K562 (cell line): ENCODE data around the gene PDE2A. TPM values are rescaled to one million over a fixed set of nuclear protein-coding genes. Genes with fewer than 3 reads are reported as not detected.

Experiments
- ATAC-seq: fragments of 200-7000 bp; cut with Tn5 transposase; 3 replicates; pipeline ENCODE4 v1.9.1; 2020; ENCODE audit warnings: moderate library complexity
- BruUV-seq: library from RNA; stranded (reverse); fragments of 400-500 nt; replicated peaks from 2 replicates; lab custom pipeline; 2021; lab: Mats Ljungman, UMichigan
- CTCF ChIA-PET: fragments of 300-600 bp; formaldehyde crosslinking; extraction: SDS; loops from one replicate; lab custom pipeline; 2021; ENCODE audit warnings: low intra/inter-chr PET ratio; lab: Yijun Ruan, JAX
- POLR2A ChIA-PET: fragments of 300-600, 350-650 bp; sonication (Branson Sonifier 250); formaldehyde crosslinking; extraction: SDS; loops from one replicate; lab custom pipeline; 2021; ENCODE audit warnings: antibody characterized with exemption, inconsistent platforms; lab: Yijun Ruan, JAX
- DNase-seq, 4 experiments: peaks; one replicate each; pipeline versions ENCODE4 v3.0.0 to v3.0.0-alpha.2; 2011 to 2018; ENCODE audit warnings: low spot score in 3 of 4, mixed read lengths in 3 of 4; ENCODE audit errors: extremely low read depth in 1 of 4
- FAIRE-seq: peaks from 2 replicates; lab custom pipeline; 2011; peaks lifted over from hg19 to GRCh38; lab: Jason Lieb, UNC
- H2AFZ ChIP-seq: 2 replicates; pipeline ENCODE4 v1.6.0; 2011; ENCODE audit warnings: low read depth, low read length, control low read depth, inconsistent platforms
- H3K27ac ChIP-seq: fragments of 200-600 bp; 3 replicates; pipeline ENCODE4 v1.8.0; 2011; ENCODE audit warnings: low read depth, mild to moderate bottlenecking, control low read depth, inconsistent platforms, low read length, moderate library complexity, mixed read lengths; ENCODE audit errors: extremely low read depth
- H3K27me3 ChIP-seq, 2 experiments: fragments of 300-600 bp in 1 of 2; 2 replicates in 1 of 2; 3 replicates in 1 of 2; pipeline versions ENCODE4 v1.6.0 to v1.8.0; 2011; ENCODE audit warnings: inconsistent platforms in 2 of 2, low read length in 2 of 2, mild to moderate bottlenecking in 1 of 2, mixed read lengths in 1 of 2, moderate library complexity in 1 of 2; ENCODE audit not compliant: control insufficient read depth in 2 of 2, insufficient read depth in 2 of 2
- H3K36me3 ChIP-seq: fragments of 300-600 bp; 3 replicates; pipeline ENCODE4 v1.8.0; 2011; ENCODE audit warnings: mild to moderate bottlenecking, low read length, inconsistent platforms; ENCODE audit not compliant: control insufficient read depth, insufficient read depth
- H3K4me1 ChIP-seq, 2 experiments: fragments of 200-600 bp in 1 of 2; replicated peaks in 1 of 2; 2 replicates in 1 of 2; 3 replicates in 1 of 2; pipeline versions ENCODE4 v1.5.1 to v1.8.0; 2011; ENCODE audit warnings: inconsistent platforms in 2 of 2, low read length in 2 of 2, mild to moderate bottlenecking in 1 of 2, mixed read lengths in 1 of 2, moderate library complexity in 1 of 2; ENCODE audit not compliant: control insufficient read depth in 2 of 2, insufficient read depth in 2 of 2
- H3K4me2 ChIP-seq: 2 replicates; pipeline ENCODE4 v1.6.1; 2011; ENCODE audit warnings: low read length, control low read depth, inconsistent platforms, mixed read lengths; ENCODE audit not compliant: insufficient read depth
- H3K4me3 ChIP-seq: fragments of 200-600 bp; sonication (generic), shearing (Covaris generic); 2 replicates; pipeline ENCODE4 v1.5.1; 2016; ENCODE audit warnings: control low read depth, inconsistent platforms
- H3K79me2 ChIP-seq: fragments of 200-600 bp; 3 replicates; pipeline ENCODE4 v1.8.0; 2011; ENCODE audit warnings: low read length, inconsistent platforms; ENCODE audit not compliant: control insufficient read depth, insufficient read depth
- H3K9ac ChIP-seq, 2 experiments: 2 replicates each; pipeline versions ENCODE4 v1.6.0 to v1.6.1; 2011; ENCODE audit warnings: low read depth in 2 of 2, low read length in 2 of 2, control low read depth in 1 of 2, inconsistent platforms in 1 of 2, mild to moderate bottlenecking in 1 of 2, mixed read lengths in 1 of 2; ENCODE audit not compliant: insufficient read depth in 1 of 2
- H3K9me1 ChIP-seq: one replicate; pipeline ENCODE4 v1.6.0; 2011; ENCODE audit warnings: inconsistent platforms, mild to moderate bottlenecking, low read length, moderate library complexity; ENCODE audit not compliant: control insufficient read depth, insufficient read depth
- H3K9me3 ChIP-seq: replicated peaks from 2 replicates; pipeline ENCODE4 v1.5.1; 2011; ENCODE audit warnings: low read depth, low read length, inconsistent platforms; ENCODE audit not compliant: control insufficient read depth, insufficient read depth
- H4K20me1 ChIP-seq: replicated peaks from 2 replicates; pipeline ENCODE4 v1.6.1; 2011; ENCODE audit warnings: low read length, inconsistent platforms, mixed read lengths; ENCODE audit not compliant: control insufficient read depth, insufficient read depth
- BCLAF1 ChIP-seq, 2 experiments: fragments of 450-650 bp in 1 of 2; IDR thresholded peaks; 2 replicates each; pipeline ENCODE4 v1.6.1; 2011 to 2017; ENCODE audit warnings: low read depth in 2 of 2, antibody characterized with exemption in 1 of 2, borderline replicate concordance in 1 of 2, low read length in 1 of 2, mild to moderate bottlenecking in 1 of 2, mixed read lengths in 1 of 2; ENCODE audit not compliant: control insufficient read depth in 1 of 2
- ESRRA ChIP-seq: fragments of 450-650 bp; IDR thresholded peaks from 2 replicates; pipeline ENCODE4 v1.6.1; 2014; ENCODE audit warnings: low read depth, mild to moderate bottlenecking, moderate library complexity, borderline replicate concordance
- NFIC ChIP-seq: fragments of 450-650 bp; IDR thresholded peaks from 2 replicates; pipeline ENCODE4 v1.6.1; 2017; ENCODE audit warnings: mild to moderate bottlenecking, inconsistent platforms
- ZKSCAN1 ChIP-seq: fragments of 150-350 bp; IDR thresholded peaks from 2 replicates; pipeline ENCODE4 v1.6.1; 2016; ENCODE audit warnings: low read depth, low read length
- ZNF79 ChIP-seq: fragments of 250-450 bp; sonication (Bioruptor Pico); IDR thresholded peaks from 2 replicates; pipeline ENCODE4 v1.4.0; 2020; ENCODE audit warnings: low read depth, mild to moderate bottlenecking, moderate library complexity
- WGBS: fragments of 100-300 bp; shearing (Covaris generic); methylation state at CpG from one replicate; pipeline ENCODE4 v1.1.6; 2016; ENCODE audit warnings: low coverage, mixed read lengths; ENCODE audit not compliant: insufficient coverage; ENCODE audit errors: missing lambda C conversion rate; 5-methylcytosine and 5-hydroxymethylcytosine counted together
- in situ Hi-C: fragments of 300-500 bp; cut with MboI; formaldehyde crosslinking; loops from 4 replicates; pipeline ENCODE4 v1.15.0; 2018; ENCODE audit warnings: inconsistent platforms, mixed read lengths
- intact Hi-C: fragments of 100-400 bp; cut with micrococcal nuclease; formaldehyde crosslinking; loops from 2 replicates; pipeline ENCODE4 v1.14.2; 2022
- polyA plus RNA-seq, 8 experiments: library from polyadenylated mRNA; depleted of rRNA in 4 of 8; stranded (reverse) in 5 of 8; unstranded in 3 of 8; fragments of >200 nt; fragmentation: Nextera tagmentation in 2 of 8; fragmentation: Illumina TruSeq in 1 of 8; extraction: Ambion mirVana in 2 of 8; extraction: Trizol in 1 of 8; gene quantifications; 2 replicates each; pipeline versions ENCODE4 v1.2.1 to v1.2.3, GENCODE V29; 2011 to 2014; ENCODE audit warnings: inconsistent platforms in 1 of 8, missing spikeins in 1 of 8
- total RNA-seq, 7 experiments: library from RNA; depleted of rRNA in 6 of 7; stranded (reverse); fragments of >200 nt in 6 of 7; fragmentation: Illumina TruSeq in 2 of 7; extraction: Trizol in 2 of 7; gene quantifications; 2 replicates each; pipeline versions ENCODE4 v1.2.1 to v1.2.3, GENCODE V29; 2011 to 2021; ENCODE audit warnings: low replicate concordance in 1 of 7

PDE2A gene
- total and polyA plus RNA-seq, 9 of the 15 experiments (the other 6 are each of a cell fraction or from before 2014, with no cell fraction given) = 0.07 to 15.2 (median 1.6) TPM; not detected in 1

- POLR2A ChIA-PET = interaction anchor here (0.6 to 1.1 kb wide), 4 partner anchors 10 to 551 kb away, joined by 3 read pairs; no protein-coding TSS in a partner anchor
- H2AFZ ChIP-seq = no peak overlapping the region
- H3K4me2 ChIP-seq = no peak overlapping the region
- no peaks in the 10 kb centered on the region for H3K4me1 ChIP-seq
- H4K20me1 ChIP-seq = peaks cover 16% of the 10 kb centered on the region
- ATAC-seq (no peak), FAIRE-seq (no peak)
- no peak overlapping the region for H3K4me3 ChIP-seq
- H3K9ac ChIP-seq = no peak overlapping the region; a peak in 1 of 4 replicates
- no peak overlapping the region for H3K27ac ChIP-seq
- TF ChIP-seq ZKSCAN1 (peak; percentile 65), NFIC (peak; percentile 67), ESRRA (0 out of 2 replicates have a peak, but pooled peaks have one; percentile 28), BCLAF1 (IDR thresholded peaks at IDR 0.05; ENCODE audit: borderline replicate concordance in 1 of 2, control insufficient read depth in 1 of 2, low read depth in 2 of 2, low read length in 1 of 2) (no peak), ZNF79 (CRISPR knock-in tag) (no peak)
- TF ChIP-seq, all 486 proteins: peak for 3
- Histone ChIP-seq H3K27me3 (peaks cover 0 to 58% of the 10 kb centered on the region in 2 experiments; a peak in 3 of 5 replicates), H3K36me3 (no peaks in the 10 kb centered on the region), H3K9me3 (no peaks in the 10 kb centered on the region), H3K9me1 (peaks cover 5% of the 10 kb centered on the region), H3K79me2 (no peaks in the 10 kb centered on the region)
- in situ Hi-C loops (no loop called here), intact Hi-C loops (no loop called here)
- no peak for DNase-seq
- CTCF ChIA-PET = no interaction called here
- WGBS = 3% methylated on average over 9 of the region's 11 CpGs
- no TSS peak for BruUV-seq
These were observed 71.8 kb downstream of the PDE2A start for GRCh38 chr11:72602250-72602904.
